Activated naive CD8-positive, alpha-beta T cell (primary cell): ENCODE results near the gene NBEA.

Experiments
- H3K27ac Mint-ChIP-seq: one replicate; pipeline ENCODE4 v1.8.0; 2021; ENCODE audit warnings: mixed read lengths
- H3K27me3 Mint-ChIP-seq: one replicate; pipeline ENCODE4 v1.8.0; 2021; ENCODE audit warnings: mixed read lengths
- H3K36me3 Mint-ChIP-seq: one replicate; pipeline ENCODE4 v1.8.0; 2021; ENCODE audit warnings: mixed read lengths
- H3K4me1 Mint-ChIP-seq: one replicate; pipeline ENCODE4 v1.8.0; 2021; ENCODE audit warnings: low read depth, mixed read lengths
- H3K4me3 Mint-ChIP-seq: one replicate; pipeline ENCODE4 v1.8.0; 2021; ENCODE audit warnings: mild to moderate bottlenecking, mixed read lengths
- H3K9me3 Mint-ChIP-seq: one replicate; pipeline ENCODE4 v1.8.0; 2021; ENCODE audit warnings: low read depth, mixed read lengths

The NBEA gene

DNA sequence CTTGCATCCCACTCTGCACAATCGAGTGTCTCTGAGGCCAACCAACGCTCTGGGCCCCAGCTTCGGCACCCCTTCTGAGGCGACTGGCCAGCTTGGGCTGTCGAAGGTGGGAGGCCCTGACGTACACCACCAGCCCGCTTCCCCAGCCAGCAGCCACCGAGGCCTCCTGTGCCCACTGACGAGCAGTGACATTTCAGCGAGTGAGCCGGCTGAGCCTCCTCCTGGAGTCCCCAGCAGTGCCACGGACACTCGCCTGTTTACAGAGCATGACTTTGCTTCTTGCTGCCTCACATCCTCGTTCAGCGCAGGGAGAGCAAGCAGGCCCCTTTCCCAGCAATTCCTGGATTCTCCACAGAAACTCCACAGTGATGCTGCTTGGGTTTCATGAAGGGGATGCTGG is 774.7 kb downstream of the NBEA start:
- Mint-ChIP-seq H3K27ac (no peak overlapping the region), H3K36me3 (no peaks in the 10 kb centered on the region), H3K9me3 (no peaks in the 10 kb centered on the region), H3K27me3 (peaks cover 5% of the 10 kb centered on the region), H3K4me1 (peaks cover 1% of the 10 kb centered on the region), H3K4me3 (no peak overlapping the region)

DNA sequence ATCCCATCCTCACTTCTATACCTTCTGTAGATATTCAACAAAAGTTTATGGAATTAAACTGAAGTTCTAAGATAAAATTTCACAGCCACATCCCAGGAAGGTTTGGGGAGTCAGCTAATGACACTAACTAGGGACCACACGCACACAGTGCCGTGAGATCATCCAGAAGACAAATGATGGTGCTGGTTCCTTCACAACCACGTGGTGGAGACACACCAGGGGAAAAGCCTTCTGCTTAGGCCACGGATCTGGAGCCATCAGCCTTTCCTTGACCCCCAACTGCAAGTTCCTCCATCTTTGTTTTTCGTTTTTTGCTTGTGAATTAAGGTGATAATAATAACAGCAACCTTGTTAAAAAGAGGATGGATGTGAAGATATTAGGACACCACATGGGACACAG is 776.0 kb downstream of the NBEA start:
- Mint-ChIP-seq H3K4me1 (peaks cover 1% of the 10 kb centered on the region), H3K36me3 (no peaks in the 10 kb centered on the region), H3K27me3 (peaks cover 6% of the 10 kb centered on the region), H3K4me3 (no peak overlapping the region), H3K9me3 (no peaks in the 10 kb centered on the region), H3K27ac (no peak overlapping the region)

DNA sequence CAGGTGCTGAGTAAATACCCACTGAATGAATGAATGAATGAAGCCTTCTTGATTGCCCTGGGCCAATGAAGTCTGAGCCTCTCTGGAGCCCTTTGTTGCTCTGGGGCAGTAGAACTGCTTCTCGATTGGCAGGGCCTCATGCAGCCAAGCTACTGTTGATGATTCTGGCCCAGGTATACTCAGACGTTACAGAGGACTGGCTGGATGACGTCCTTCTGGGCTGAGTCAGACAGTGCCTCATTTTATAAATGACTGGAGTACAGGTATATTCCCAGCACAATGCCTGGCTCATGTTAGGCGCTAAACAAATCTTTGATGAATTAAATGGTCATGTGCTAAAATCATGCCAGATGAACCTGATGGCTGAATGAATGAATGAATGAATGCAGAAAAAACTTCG is 778.2 kb downstream of the NBEA start:
- H3K9me3 Mint-ChIP-seq, result no peaks in the 10 kb centered on the region
- H3K4me3 Mint-ChIP-seq, result no peak overlapping the region
- H3K36me3 Mint-ChIP-seq, result no peaks in the 10 kb centered on the region
- peaks cover 1% of the 10 kb centered on the region for H3K4me1 Mint-ChIP-seq
- no peak overlapping the region for H3K27ac Mint-ChIP-seq
- peaks cover 7% of the 10 kb centered on the region for H3K27me3 Mint-ChIP-seq

DNA sequence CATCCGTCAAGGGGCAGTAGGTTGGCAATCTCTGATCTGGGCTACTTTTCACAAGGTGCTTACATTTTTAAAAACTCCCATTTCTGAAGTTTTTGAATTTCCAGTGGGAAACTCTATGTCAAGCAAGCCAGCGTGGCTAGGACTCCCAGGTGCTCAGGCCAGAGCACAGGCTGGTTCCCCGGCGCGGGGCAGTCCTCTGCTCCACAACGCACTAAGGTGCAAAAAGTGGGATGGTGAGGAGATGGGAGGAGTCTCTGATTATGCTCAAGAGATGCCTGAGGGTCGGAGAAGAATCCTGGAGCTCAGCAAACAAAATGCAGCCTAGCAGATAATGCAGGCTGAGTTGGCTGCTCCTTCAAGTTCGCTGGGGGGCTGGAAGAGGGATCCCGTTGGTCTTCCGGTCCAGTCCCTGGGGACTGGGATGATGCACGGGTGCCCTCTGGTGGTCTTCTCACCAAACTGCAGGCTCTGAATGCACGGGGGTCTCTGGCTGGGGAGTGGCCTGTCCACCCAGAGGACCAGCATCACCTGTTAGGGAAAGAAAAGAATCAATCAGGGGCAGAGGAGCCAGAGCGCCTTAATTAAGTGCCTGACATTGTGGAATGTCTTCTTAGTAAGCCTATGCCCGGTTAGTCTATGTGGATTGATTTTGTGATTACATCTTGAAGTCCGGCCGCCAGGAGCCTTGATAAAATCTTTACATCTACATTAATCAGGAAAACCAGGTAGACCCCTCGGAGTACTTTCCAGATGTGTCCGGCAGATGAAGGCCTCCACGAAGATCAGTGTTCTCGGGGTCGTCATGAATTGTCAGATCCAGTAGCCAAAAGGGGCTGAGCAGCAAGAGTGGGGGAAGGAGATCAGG is 778.9 kb downstream of the NBEA start:
- Mint-ChIP-seq H3K4me3 (no peak overlapping the region), H3K27ac (no peak overlapping the region), H3K9me3 (no peaks in the 10 kb centered on the region), H3K4me1 (peaks cover 1% of the 10 kb centered on the region), H3K27me3 (peaks cover 9% of the 10 kb centered on the region), H3K36me3 (no peaks in the 10 kb centered on the region)
